Tibial nerve (tissue), 4 donors: Measurements from ENCODE around the gene SMIM10L2A.
"Not testable (repeated sequence)": the region's sequence is repeated elsewhere in the genome, so short reads cannot be mapped to it uniquely, and the experiment has no call there.

Experiments
- CTCF ChIP-seq, 5 experiments: fragments of 200-600 bp in 3 of 5; fragments of 450-650 bp in 2 of 5; sonication (generic) in 3 of 5; IDR thresholded peaks; one replicate each; pipeline ENCODE4 v1.5.1; 2016 to 2019; ENCODE audit warnings: antibody characterized with exemption in 5 of 5, mild to moderate bottlenecking in 3 of 5, moderate library complexity in 2 of 5
- EP300 ChIP-seq, 2 donors: sonication (generic); formaldehyde crosslinking; IDR thresholded peaks; one replicate each; pipeline ENCODE4 v1.6.1; 2017; ENCODE audit warnings: antibody characterized with exemption in 2 of 2, mild to moderate bottlenecking in 1 of 2

- TF ChIP-seq CTCF, EP300 (IDR thresholded peaks at IDR 0.05): not testable (repeated sequence)
Observed at GRCh38 chrX:135406428-135406827, 15.3 kb upstream of the SMIM10L2A start.
